ENCODE measurements around the gene CFAP54. TPM values are rescaled to one million over a fixed set of nuclear protein-coding genes. Genes with fewer than 3 reads are reported as not detected.
A peak's percentile ranks its signal among the peaks of the same experiment; 100 is the strongest.

CFAP54 gene
- polyA plus RNA-seq, 2 of the 4 experiments (the other 2 are of a cell fraction): 0.70 to 1.2 TPM

- DNase-seq (ENCODE audit: low read depth in 1 of 2, low spot score in 1 of 2) (no peak), FAIRE-seq (no peak), ATAC-seq (peak in 1 of 2 experiments; percentile 36; a peak in 2 of 6 replicates)
- Histone ChIP-seq H3K4me1 (no peaks in the 10 kb centered on the region), H3K4me3 (no peak overlapping the region), H3K9me3 (no peaks in the 10 kb centered on the region), H3K27ac (no peak overlapping the region), H3K4me2 (no peak overlapping the region)
- POLR2A ChIA-PET: no interaction called here
- no peak for TF ChIP-seq TP53 (CRISPR knock-in tag; IDR thresholded peaks at IDR 0.05)
- no peak for TF ChIP-seq CBX8 (IDR thresholded peaks at IDR 0.05)
- TF ChIP-seq EHF (CRISPR knock-in tag; IDR thresholded peaks at IDR 0.05): no peak
- TF ChIP-seq ATOH8 (CRISPR knock-in tag; IDR thresholded peaks at IDR 0.05; ENCODE audit: low read depth): no peak
- no peak for TF ChIP-seq CHD2 (IDR thresholded peaks at IDR 0.05; ENCODE audit: low read length, partially characterized antibody)
- TF ChIP-seq NR3C1 (IDR thresholded peaks at IDR 0.05): no peak
- TF ChIP-seq BCL3 (IDR thresholded peaks at IDR 0.05): no peak
- TF ChIP-seq HDAC2 (IDR thresholded peaks at IDR 0.05): no peak
- no peak for TF ChIP-seq HOXB13 (CRISPR knock-in tag; IDR thresholded peaks at IDR 0.05; ENCODE audit: low read depth)
- no peak for TF ChIP-seq HEYL (CRISPR knock-in tag; IDR thresholded peaks at IDR 0.05)
- no peak for TF ChIP-seq EP300 (IDR thresholded peaks at IDR 0.05)
- no peak for TF ChIP-seq BHLHE40 (IDR thresholded peaks at IDR 0.05; ENCODE audit: low read depth, low read length)
- no peak for TF ChIP-seq RARB (CRISPR knock-in tag; IDR thresholded peaks at IDR 0.05)
- no peak for TF ChIP-seq CEBPB (IDR thresholded peaks at IDR 0.05)
- TF ChIP-seq KDM1A (IDR thresholded peaks at IDR 0.05; ENCODE audit: low read depth): no peak
- TF ChIP-seq MAFK (IDR thresholded peaks at IDR 0.05; ENCODE audit: partially characterized antibody): no peak
- TF ChIP-seq FOSL2 (IDR thresholded peaks at IDR 0.05): no peak
- no peak for TF ChIP-seq FOSL2 (CRISPR knock-in tag; IDR thresholded peaks at IDR 0.05)
- no peak for TF ChIP-seq SREBF2 (IDR thresholded peaks at IDR 0.05)
- no peak for TF ChIP-seq ESRRA (IDR thresholded peaks at IDR 0.05; ENCODE audit: borderline replicate concordance, low read length)
- CTCF ChIA-PET: interaction anchor here (0.5 kb wide), 1 partner anchor 78 kb away, joined by 3 read pairs; no protein-coding TSS in a partner anchor
- 27% methylated on average over 3 of the region's 3 CpGs for WGBS (ENCODE audit: missing lambda C conversion rate)
Measured at GRCh38 chr12:96876966-96877365, 387.6 kb downstream of the CFAP54 start.

- no peak overlapping the region for H3K27ac ChIP-seq
- TF ChIP-seq USF2 (IDR thresholded peaks at IDR 0.05) (no peak), EHF (CRISPR knock-in tag; IDR thresholded peaks at IDR 0.05) (no peak), ZSCAN20 (CRISPR knock-in tag; IDR thresholded peaks at IDR 0.05) (no peak), HES2 (IDR thresholded peaks at IDR 0.05) (no peak), POLR2A (IDR thresholded peaks at IDR 0.05; ENCODE audit: low read length) (no peak), HOXB5 (CRISPR knock-in tag; IDR thresholded peaks at IDR 0.05) (no peak), POLR2AphosphoS2 (conservative IDR thresholded peaks at IDR 0.05; ENCODE audit: low read length) (no peak), HEYL (CRISPR knock-in tag; IDR thresholded peaks at IDR 0.05) (no peak), EHMT2 (IDR thresholded peaks at IDR 0.05; ENCODE audit: low read depth) (no peak), HOXB13 (CRISPR knock-in tag; IDR thresholded peaks at IDR 0.05; ENCODE audit: low read depth) (no peak), PBX3 (IDR thresholded peaks at IDR 0.05) (no peak), GATA3 (IDR thresholded peaks at IDR 0.05; ENCODE audit: borderline replicate concordance) (no peak), ATOH8 (CRISPR knock-in tag; IDR thresholded peaks at IDR 0.05; ENCODE audit: low read depth) (no peak), MAX (IDR thresholded peaks at IDR 0.05) (no peak), BCL3 (IDR thresholded peaks at IDR 0.05) (no peak), BHLHE40 (IDR thresholded peaks at IDR 0.05; ENCODE audit: low read depth, low read length) (no peak), KDM1A (IDR thresholded peaks at IDR 0.05; ENCODE audit: low read depth) (no peak), PHF8 (IDR thresholded peaks at IDR 0.05; ENCODE audit: borderline replicate concordance, low read depth) (no peak), CBX8 (IDR thresholded peaks at IDR 0.05) (no peak), ESRRA (IDR thresholded peaks at IDR 0.05; ENCODE audit: borderline replicate concordance, low read length) (no peak)
- H3K4me3 ChIP-seq: no peak overlapping the region
- CTCF ChIA-PET: interaction anchor here (1.5 kb wide), 1 partner anchor 12 kb away, joined by 3 read pairs; no protein-coding TSS in a partner anchor
- H3K4me1 ChIP-seq: no peaks in the 10 kb centered on the region
- ATAC-seq (no peak), FAIRE-seq (no peak), DNase-seq (ENCODE audit: low read depth in 1 of 2, low spot score in 1 of 2) (no peak)
- 9% methylated on average over 1 of the region's 1 CpG for WGBS (ENCODE audit: missing lambda C conversion rate)
- POLR2A ChIA-PET: no interaction called here
- H3K4me2 ChIP-seq: no peak overlapping the region
- no peaks in the 10 kb centered on the region for H3K9me3 ChIP-seq
Measured at GRCh38 chr12:96878704-96879103, 389.3 kb downstream of the CFAP54 start.
